ENCODE measurements around the gene GBF1. TPM values are rescaled to one million over a fixed set of nuclear protein-coding genes. Genes with fewer than 3 reads are reported as not detected.

The GBF1 gene
- polyA plus RNA-seq, 1 donor from 2014 or later, result 14.9 TPM

DNA sequence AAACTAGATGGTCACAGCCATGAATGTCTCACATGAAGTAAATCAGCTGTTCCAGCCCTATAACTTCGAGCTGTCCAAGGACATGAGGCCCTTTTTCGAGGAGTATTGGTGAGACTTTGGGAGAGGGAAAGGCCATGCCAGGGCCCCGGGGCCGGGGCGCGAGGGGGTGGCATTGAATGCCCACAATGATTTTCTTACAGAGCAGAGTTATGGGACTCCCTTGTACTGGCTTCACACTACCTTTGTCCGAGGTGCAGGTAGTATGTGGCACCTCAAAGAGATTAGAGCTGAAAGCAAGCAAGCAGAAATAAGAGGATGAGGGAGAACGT is 18.8 kb upstream of the GBF1 start:
- no peak for TF ChIP-seq MXI1 (conservative IDR thresholded peaks at IDR 0.05; ENCODE audit: poor library complexity, severe bottlenecking)
- no peak overlapping the region for H3K4me2 ChIP-seq (ENCODE audit: low read length)
- H3K36me3 ChIP-seq (ENCODE audit: insufficient read depth, low read length), result no peaks in the 10 kb centered on the region
- H3K9me2 ChIP-seq (ENCODE audit: insufficient read depth, low read length), result no peaks in the 10 kb centered on the region
- no peaks in the 10 kb centered on the region for H4K20me1 ChIP-seq (ENCODE audit: insufficient read depth)
- no peak overlapping the region for H2AFZ ChIP-seq (ENCODE audit: low read depth, low read length)
- H3K4me3 ChIP-seq (ENCODE audit: low read length), result peak overlapping the region; percentile 59
- no peaks in the 10 kb centered on the region for H3F3A ChIP-seq (ENCODE audit: insufficient read depth, low read length, poor library complexity, severe bottlenecking)
- H3K27ac ChIP-seq (ENCODE audit: low read length), result no peak overlapping the region
- H3K79me2 ChIP-seq (replicated peaks; ENCODE audit: insufficient read depth, low read length), result no peaks in the 10 kb centered on the region
- H3K9ac ChIP-seq (ENCODE audit: low read length), result no peak overlapping the region
- no peaks in the 10 kb centered on the region for H3K9me3 ChIP-seq (ENCODE audit: low read length)
- H3K27me3 ChIP-seq (ENCODE audit: insufficient read depth, low read depth, low read length), result peaks cover 62% of the 10 kb centered on the region

DNA sequence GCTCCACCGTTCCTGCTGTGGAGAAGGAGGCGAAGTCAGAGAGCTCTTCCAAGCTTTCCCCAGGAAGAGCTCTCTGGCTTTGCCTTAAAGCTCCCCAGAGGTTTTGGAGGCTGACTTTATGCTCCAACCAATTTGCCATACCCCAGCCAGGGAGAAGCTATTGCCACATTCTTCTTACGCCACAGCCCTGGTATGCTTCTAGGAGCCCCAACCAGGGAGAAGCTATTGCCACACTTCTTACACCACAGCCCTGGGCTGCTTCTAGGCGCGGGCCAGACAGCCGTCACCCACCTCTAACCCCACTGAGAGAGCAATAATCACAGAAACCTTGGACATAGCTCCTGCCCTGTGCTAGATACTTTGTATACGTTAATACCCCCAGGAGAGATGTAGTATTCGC is 18.3 kb upstream of the GBF1 start:
- Histone ChIP-seq H3K27me3 (ENCODE audit: insufficient read depth, low read depth, low read length) (peaks cover 67% of the 10 kb centered on the region), H3K4me2 (ENCODE audit: low read length) (no peak overlapping the region), H3K9me3 (ENCODE audit: low read length) (no peaks in the 10 kb centered on the region), H4K20me1 (ENCODE audit: insufficient read depth) (no peaks in the 10 kb centered on the region), H3K9me2 (ENCODE audit: insufficient read depth, low read length) (no peaks in the 10 kb centered on the region), H3K36me3 (ENCODE audit: insufficient read depth, low read length) (no peaks in the 10 kb centered on the region), H3K4me3 (ENCODE audit: low read length) (no peak overlapping the region), H3K9ac (ENCODE audit: low read length) (no peak overlapping the region), H3K79me2 (replicated peaks; ENCODE audit: insufficient read depth, low read length) (no peaks in the 10 kb centered on the region), H2AFZ (ENCODE audit: low read depth, low read length) (no peak overlapping the region), H3K27ac (ENCODE audit: low read length) (no peak overlapping the region), H3F3A (ENCODE audit: insufficient read depth, low read length, poor library complexity, severe bottlenecking) (no peaks in the 10 kb centered on the region)
- no peak for TF ChIP-seq SMC3 (conservative IDR thresholded peaks at IDR 0.05; ENCODE audit: poor library complexity)
- no peak for TF ChIP-seq EZH2 (IDR thresholded peaks at IDR 0.05; ENCODE audit: borderline replicate concordance, insufficient read depth, low read length, poor library complexity, severe bottlenecking)
- TF ChIP-seq EP300 (conservative IDR thresholded peaks at IDR 0.05; ENCODE audit: poor library complexity, severe bottlenecking), result no peak
- TF ChIP-seq, protein P1, sequence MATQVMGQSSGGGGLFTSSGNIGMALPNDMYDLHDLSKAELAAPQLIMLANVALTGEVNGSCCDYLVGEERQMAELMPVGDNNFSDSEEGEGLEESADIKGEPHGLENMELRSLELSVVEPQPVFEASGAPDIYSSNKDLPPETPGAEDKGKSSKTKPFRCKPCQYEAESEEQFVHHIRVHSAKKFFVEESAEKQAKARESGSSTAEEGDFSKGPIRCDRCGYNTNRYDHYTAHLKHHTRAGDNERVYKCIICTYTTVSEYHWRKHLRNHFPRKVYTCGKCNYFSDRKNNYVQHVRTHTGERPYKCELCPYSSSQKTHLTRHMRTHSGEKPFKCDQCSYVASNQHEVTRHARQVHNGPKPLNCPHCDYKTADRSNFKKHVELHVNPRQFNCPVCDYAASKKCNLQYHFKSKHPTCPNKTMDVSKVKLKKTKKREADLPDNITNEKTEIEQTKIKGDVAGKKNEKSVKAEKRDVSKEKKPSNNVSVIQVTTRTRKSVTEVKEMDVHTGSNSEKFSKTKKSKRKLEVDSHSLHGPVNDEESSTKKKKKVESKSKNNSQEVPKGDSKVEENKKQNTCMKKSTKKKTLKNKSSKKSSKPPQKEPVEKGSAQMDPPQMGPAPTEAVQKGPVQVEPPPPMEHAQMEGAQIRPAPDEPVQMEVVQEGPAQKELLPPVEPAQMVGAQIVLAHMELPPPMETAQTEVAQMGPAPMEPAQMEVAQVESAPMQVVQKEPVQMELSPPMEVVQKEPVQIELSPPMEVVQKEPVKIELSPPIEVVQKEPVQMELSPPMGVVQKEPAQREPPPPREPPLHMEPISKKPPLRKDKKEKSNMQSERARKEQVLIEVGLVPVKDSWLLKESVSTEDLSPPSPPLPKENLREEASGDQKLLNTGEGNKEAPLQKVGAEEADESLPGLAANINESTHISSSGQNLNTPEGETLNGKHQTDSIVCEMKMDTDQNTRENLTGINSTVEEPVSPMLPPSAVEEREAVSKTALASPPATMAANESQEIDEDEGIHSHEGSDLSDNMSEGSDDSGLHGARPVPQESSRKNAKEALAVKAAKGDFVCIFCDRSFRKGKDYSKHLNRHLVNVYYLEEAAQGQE (IDR thresholded peaks at IDR 0.05; ENCODE audit: borderline replicate concordance), result no peak
- TF ChIP-seq MXI1 (conservative IDR thresholded peaks at IDR 0.05; ENCODE audit: poor library complexity, severe bottlenecking), result no peak
- no peak for TF ChIP-seq POLR2AphosphoS5 (IDR thresholded peaks at IDR 0.05)
- TF ChIP-seq, protein P2, sequence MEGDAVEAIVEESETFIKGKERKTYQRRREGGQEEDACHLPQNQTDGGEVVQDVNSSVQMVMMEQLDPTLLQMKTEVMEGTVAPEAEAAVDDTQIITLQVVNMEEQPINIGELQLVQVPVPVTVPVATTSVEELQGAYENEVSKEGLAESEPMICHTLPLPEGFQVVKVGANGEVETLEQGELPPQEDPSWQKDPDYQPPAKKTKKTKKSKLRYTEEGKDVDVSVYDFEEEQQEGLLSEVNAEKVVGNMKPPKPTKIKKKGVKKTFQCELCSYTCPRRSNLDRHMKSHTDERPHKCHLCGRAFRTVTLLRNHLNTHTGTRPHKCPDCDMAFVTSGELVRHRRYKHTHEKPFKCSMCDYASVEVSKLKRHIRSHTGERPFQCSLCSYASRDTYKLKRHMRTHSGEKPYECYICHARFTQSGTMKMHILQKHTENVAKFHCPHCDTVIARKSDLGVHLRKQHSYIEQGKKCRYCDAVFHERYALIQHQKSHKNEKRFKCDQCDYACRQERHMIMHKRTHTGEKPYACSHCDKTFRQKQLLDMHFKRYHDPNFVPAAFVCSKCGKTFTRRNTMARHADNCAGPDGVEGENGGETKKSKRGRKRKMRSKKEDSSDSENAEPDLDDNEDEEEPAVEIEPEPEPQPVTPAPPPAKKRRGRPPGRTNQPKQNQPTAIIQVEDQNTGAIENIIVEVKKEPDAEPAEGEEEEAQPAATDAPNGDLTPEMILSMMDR (IDR thresholded peaks at IDR 0.05; ENCODE audit: poor library complexity, severe bottlenecking), result no peak
- no peak for TF ChIP-seq TAF1 (IDR thresholded peaks at IDR 0.05; ENCODE audit: low read depth)
- no peak for TF ChIP-seq RAD21 (conservative IDR thresholded peaks at IDR 0.05)

DNA sequence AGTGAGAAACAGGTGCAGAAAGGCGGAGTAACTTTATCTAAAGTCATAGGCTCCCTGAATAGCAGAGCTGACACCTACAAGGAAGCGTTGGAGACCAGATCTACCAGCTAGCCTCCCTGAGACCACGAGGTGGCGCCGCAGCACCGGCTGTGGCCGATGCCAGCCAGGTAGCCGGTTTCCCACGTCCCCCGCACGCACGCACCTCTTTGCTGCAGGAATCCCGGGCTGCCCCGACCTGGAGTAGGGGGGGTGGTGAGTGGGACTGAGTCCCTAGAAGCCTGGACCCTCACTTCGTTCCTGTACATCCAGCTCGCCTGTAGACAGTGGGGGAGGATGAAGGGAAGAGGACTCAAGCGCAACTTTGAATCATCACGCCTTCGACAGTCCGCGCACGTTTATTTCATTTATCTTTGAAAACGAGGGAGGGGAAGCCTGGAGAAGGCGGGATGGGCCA is 15.5 kb upstream of the GBF1 start:
- Histone ChIP-seq H3K9ac (ENCODE audit: low read length) (no peak overlapping the region), H2AFZ (ENCODE audit: low read depth, low read length) (no peak overlapping the region), H3K4me2 (ENCODE audit: low read length) (peak overlapping the region; percentile 55), H3K27ac (ENCODE audit: low read length) (no peak overlapping the region), H4K20me1 (ENCODE audit: insufficient read depth) (no peaks in the 10 kb centered on the region), H3K9me2 (ENCODE audit: insufficient read depth, low read length) (no peaks in the 10 kb centered on the region), H3K9me3 (ENCODE audit: low read length) (no peaks in the 10 kb centered on the region), H3K79me2 (replicated peaks; ENCODE audit: insufficient read depth, low read length) (no peaks in the 10 kb centered on the region), H3K27me3 (ENCODE audit: insufficient read depth, low read depth, low read length) (peaks cover 91% of the 10 kb centered on the region), H3F3A (ENCODE audit: insufficient read depth, low read length, poor library complexity, severe bottlenecking) (no peaks in the 10 kb centered on the region), H3K36me3 (ENCODE audit: insufficient read depth, low read length) (no peaks in the 10 kb centered on the region), H3K4me3 (ENCODE audit: low read length) (peak overlapping the region; percentile 56)
- peak; percentile 6 for TF ChIP-seq POLR2AphosphoS5 (IDR thresholded peaks at IDR 0.05)
- TF ChIP-seq MXI1 (conservative IDR thresholded peaks at IDR 0.05; ENCODE audit: poor library complexity, severe bottlenecking), result peak; percentile 67
- no peak for TF ChIP-seq EP300 (conservative IDR thresholded peaks at IDR 0.05; ENCODE audit: poor library complexity, severe bottlenecking)
- TF ChIP-seq, protein P1 (IDR thresholded peaks at IDR 0.05; ENCODE audit: borderline replicate concordance), result no peak
- TF ChIP-seq SMC3 (conservative IDR thresholded peaks at IDR 0.05; ENCODE audit: poor library complexity), result peak; percentile 96
- peak; percentile 99 for TF ChIP-seq RAD21 (conservative IDR thresholded peaks at IDR 0.05)
- TF ChIP-seq TAF1 (IDR thresholded peaks at IDR 0.05; ENCODE audit: low read depth), result no peak
- no peak for TF ChIP-seq EZH2 (IDR thresholded peaks at IDR 0.05; ENCODE audit: borderline replicate concordance, insufficient read depth, low read length, poor library complexity, severe bottlenecking)
- TF ChIP-seq, protein P2 (IDR thresholded peaks at IDR 0.05; ENCODE audit: poor library complexity, severe bottlenecking), result peak; percentile 98

Data from neural cell (in vitro differentiated cells).